ENCODE results near the gene CYP39A1.

CYP39A1 gene

DNA sequence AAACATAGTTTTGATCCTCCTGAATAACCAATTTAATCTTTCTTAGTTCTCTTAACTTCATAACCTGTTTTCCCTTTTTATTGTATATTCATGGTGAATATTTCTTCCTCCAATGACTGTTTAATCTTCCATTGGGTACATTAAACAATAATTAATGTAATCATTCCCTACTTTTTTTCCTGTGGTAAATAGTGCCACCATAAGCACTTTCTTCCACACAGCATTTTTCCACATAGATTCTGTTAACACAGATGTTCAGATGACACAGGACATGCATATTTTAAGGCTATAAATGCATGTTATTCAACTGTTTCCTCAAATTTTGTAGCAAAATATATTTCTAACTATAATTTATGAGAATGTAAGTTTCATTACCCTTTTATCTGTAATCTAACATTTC lies 61.9 kb downstream of the CYP39A1 start:
- DNase-seq (ENCODE audit: low spot score), result no peak

DNA sequence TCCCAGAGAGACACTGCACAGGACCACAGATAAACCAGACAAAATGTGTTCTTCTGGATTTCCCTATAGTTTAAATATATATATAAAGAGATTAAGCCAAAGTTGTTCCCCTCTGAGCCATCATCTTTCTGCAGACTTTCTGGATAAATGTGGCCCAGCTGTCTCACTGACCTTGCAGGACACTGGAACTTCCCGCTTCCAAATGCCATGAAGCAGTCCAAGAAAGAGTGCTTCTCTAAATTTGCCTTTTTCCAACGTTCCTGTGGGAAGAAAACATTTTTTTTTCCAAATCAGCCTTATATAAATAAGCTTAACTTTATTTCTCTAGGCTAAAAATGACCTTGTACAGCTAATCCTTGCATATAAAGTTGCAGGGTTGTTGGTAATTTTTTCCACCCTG lies 65.7 kb downstream of the CYP39A1 start:
- no peak for DNase-seq (ENCODE audit: low spot score)

GRCh38 chr6:46584586-46584985 lies 68.0 kb downstream of the CYP39A1 start:
- DNase-seq (ENCODE audit: low spot score), result no peak

GRCh38 chr6:46583721-46584120 lies 68.9 kb downstream of the CYP39A1 start:
- no peak for DNase-seq (ENCODE audit: low spot score)

DNA sequence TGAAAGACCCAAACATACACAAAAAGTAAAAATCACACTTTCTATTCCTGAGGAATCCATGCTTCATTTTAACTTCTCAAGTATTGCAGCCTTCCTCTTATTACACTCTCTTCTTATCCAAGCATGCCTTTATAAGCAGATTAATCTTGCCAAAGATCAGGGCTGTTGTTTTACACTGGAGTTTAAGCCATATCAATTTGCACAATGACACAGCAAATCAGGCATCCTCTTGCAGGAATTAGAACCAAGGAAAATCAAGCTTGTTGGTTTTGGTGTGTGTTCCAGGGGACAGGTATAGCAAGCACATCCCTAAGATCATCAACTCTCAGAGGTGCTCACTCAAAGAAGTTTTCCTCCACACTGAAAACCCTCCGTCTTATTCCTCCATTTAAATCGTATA lies 69.5 kb downstream of the CYP39A1 start:
- DNase-seq (ENCODE audit: low spot score), result no peak

GRCh38 chr6:46581459-46582177 lies 71.0 kb downstream of the CYP39A1 start:
- DNase-seq (ENCODE audit: low spot score), result no peak

GRCh38 chr6:46575530-46575929 lies 77.1 kb downstream of the CYP39A1 start:
- DNase-seq (ENCODE audit: low spot score), result no peak

- no peak for DNase-seq (ENCODE audit: low spot score)
Measured at GRCh38 chr6:46573140-46573539, 79.5 kb downstream of the CYP39A1 start.

GRCh38 chr6:46565531-46565930 lies 87.1 kb downstream of the CYP39A1 start:
- no peak for DNase-seq (ENCODE audit: low spot score)

DNA sequence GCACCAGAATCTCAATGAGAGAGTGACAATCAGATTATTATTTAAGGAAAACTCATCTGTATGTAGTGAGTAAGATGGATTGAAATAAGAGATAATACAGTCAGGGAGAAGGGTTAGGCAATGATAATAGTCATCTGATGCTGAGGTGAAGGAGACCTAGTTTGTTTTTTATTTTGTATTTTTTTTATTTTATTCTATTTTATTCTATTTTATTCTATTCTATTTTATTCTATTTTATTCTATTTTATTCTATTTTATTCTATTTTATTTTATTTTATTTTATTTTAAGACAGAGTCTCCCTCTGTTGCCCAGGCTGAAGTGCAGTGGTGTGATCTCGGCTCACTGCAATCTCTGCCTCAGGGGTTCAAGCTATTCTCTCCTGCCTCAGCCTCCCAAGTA lies 88.7 kb downstream of the CYP39A1 start:
- no peak for DNase-seq (ENCODE audit: low spot score)

DNA sequence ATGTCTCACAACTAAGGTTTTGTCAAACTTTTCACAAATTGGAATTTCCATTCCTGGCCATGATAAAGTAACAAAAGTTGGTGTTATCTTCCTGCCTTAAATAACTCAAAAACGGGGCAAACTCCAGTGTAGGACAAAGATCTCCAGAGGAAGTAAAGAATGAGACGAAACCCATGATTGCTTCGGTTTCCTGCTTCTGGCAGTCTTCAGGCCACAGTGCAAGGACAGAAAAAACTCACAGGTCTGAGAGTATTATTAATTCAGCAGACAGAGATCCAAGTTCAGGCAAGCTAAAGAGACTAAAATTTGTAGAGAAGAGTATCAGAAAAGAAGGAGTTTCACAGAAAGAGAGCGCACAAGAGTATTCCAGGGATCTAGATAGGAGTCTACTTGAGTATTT lies 96.6 kb downstream of the CYP39A1 start:
- no peak for DNase-seq (ENCODE audit: low spot score)

DNA sequence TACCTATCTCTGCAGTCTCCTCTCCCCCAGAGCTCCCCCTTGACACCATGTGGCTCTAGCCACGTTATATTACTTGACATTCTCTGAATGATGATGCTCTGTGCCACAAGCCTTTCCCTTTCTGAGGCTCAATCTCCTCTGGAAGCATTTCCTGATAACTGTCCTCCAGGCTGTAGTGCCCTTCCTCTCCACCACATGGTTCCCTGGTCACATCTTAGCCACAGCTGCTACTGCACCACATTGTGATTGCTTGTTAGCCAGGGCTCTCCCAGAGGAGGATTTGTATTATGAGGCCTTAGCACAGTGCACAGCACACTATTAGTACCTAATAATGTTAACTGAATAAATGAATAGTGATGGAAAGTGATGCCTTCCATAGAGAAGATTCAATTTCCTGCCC lies 97.5 kb downstream of the CYP39A1 start:
- no peak for DNase-seq (ENCODE audit: low spot score)

DNA sequence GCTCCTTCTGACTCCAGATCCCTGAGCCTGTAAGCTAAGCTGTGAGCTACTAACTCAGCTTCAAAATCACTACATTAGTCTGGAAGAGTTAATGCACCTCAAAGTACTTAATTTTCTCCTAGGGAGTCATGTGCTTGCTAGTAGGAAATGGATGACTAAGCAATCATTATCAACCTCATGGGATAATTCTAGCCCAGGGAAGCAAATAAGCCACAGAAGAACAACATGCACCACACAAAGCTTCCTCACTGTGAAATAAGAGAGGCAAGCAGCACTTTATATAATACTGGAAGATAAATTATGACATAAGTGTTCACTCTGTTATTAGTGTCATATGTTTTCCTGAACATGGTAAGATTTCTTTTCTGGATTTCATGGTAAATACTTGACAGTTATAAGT lies 103.5 kb downstream of the CYP39A1 start:
- no peak for DNase-seq (ENCODE audit: low spot score)

DNA sequence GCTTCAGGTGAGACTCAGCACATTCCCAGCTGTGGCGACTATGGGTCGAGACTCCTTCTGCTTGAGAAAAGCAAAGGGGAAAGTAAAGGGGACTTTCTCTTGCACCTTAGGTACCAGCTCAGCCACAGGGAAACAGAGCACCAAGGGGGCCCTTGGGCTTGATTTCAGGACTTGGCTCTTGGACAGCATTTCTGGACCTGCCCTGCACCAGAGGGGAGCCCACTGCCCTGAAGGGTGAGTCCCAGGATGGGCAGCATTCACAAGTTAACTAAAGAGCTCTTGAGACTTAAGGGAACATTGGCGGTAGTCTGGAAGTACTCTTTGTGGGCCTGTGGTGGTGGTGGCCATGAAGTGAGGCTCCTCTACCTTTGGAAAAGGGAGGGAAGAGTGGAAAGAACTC lies 111.1 kb downstream of the CYP39A1 start:
- DNase-seq (ENCODE audit: low spot score), result no peak

DNA sequence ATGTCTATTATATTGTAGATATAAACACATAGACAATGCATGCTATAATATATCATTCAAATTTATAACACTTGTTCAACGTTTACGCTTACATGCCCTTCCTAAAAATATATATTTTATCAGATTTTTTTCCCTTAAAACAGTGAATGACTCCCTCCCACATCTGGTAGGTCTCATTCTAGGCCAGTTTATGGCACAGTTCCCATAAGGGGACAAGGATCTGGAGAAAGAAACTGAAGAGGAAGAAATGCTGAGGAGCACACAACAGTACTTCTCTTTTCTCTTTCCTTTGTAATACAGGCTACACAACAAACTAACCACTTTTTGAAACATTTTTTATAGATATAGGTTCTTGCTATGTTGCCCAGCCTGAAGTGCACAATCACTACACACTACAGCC lies 112.8 kb downstream of the CYP39A1 start:
- DNase-seq (ENCODE audit: low spot score), result no peak

DNA sequence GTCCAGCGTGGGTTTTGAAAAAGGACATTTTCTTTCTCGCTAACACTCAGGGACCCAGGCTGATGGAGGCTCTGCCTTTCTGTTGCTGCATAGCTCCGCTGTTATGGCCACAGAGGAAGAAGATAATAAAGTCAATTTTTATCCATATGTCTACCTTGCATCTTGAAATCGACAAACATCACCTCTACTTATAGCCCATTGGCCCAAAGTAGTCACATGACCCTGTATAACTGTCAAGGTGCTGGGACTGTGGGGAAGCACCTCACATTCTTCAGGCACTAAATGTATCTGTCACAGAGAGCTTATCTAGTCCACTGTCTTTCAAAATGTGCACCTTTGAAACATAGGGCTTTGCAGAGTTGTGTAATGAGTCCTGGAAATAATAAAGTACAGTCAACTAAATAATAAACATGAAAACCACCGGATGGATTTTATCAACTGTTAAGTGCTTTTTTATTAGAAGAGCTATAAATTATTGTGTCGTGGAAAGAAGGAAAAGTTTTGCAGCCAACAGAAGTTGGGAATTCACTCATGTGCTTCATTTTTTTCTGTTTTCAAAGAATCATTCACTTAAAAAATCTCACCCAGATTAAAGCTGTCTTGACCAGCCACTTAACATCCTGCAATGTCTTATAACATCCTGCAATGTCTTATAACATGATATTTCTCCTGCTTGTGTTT lies 113.7 kb downstream of the CYP39A1 start:
- DNase-seq (ENCODE audit: low spot score), result no peak

- DNase-seq (ENCODE audit: low spot score), result no peak
Measured at GRCh38 chr6:46530896-46531295, 121.7 kb downstream of the CYP39A1 start.

GRCh38 chr6:46528961-46529750 lies 123.5 kb downstream of the CYP39A1 start:
- no peak for DNase-seq (ENCODE audit: low spot score)

- no peak for DNase-seq (ENCODE audit: low spot score)
Measured at GRCh38 chr6:46526607-46527006, 126.0 kb downstream of the CYP39A1 start.

DNA sequence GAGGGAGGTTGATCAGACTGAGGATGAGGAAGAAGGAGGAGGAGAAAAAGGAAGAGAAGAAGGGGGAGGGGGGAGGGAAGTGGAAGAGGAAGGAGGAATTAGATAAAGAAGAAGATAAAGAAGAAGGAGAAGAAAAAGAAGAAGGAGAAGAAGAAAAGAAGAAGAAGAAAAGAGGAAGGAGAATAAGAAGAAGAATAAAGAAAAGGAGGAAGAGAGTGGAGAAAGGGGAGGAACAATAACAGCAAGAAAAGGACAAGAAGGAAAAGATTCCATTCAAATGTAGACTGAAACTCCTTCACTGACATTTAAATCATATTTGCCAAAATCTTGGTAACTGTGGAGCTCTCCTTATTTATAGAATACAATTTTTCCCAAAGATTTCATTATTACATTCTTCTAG lies 127.0 kb downstream of the CYP39A1 start:
- no peak for DNase-seq (ENCODE audit: low spot score)

DNA sequence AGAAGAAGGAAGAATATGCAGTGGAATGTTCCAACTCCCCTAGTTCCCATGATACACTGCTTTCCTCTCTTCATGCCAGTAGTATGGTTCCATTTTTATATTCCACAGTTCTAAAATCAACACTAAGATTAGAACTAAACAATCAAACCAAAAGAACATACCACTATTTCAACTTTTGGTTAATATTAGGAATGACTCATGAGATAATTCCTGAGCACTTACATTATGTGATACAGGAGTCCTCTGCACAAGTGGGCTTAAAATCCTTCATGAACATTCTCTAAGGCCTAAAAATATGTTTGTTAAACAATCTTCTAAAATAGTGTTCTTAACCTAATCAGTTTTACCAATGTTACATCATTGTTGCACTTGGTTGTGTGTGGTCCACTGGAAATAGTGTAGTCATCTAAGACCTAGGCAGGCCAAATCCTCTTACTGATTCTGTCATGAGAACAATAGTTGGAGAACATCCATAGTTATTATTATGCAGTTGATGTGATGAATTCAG lies 131.1 kb downstream of the CYP39A1 start:
- no peak for DNase-seq (ENCODE audit: low spot score)

GRCh38 chr6:46517202-46517601 lies 135.4 kb downstream of the CYP39A1 start:
- no peak for DNase-seq (ENCODE audit: low spot score)

DNA sequence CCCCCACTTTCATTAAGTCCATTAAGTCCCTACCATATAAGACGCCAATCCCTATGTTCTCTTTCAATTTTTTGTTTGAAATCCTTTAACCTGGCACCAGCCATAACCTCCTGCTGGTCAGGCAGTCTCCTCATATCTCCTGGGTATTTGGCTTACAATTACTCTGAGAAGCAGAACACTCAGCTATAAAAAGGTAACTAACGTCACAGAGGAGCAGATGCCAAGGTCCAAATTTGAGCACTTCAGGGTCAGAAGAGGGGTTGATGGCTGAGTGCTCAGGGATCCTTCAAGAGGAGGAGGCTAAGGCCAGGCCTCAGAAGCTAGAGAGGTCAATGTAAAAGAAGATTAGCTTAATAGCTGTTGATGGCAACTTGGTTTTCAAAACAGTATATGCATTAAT lies 139.1 kb downstream of the CYP39A1 start:
- DNase-seq (ENCODE audit: low spot score), result no peak

Measured in CD4-positive, alpha-beta T cell treated with Interleukin-15 for 4 hours (primary cell).